NOMO-1 (cell line): Measurements from ENCODE around the gene CPAMD8.
A peak's percentile ranks its signal among the peaks of the same experiment; 100 is the strongest.
"Not testable (repeated sequence)": the region's sequence is repeated elsewhere in the genome, so short reads cannot be mapped to it uniquely, and the experiment has no call there.

Experiments
- DNase-seq, 2 experiments: peaks; one replicate each; lab custom pipeline; 2025; ENCODE audit not compliant: unreplicated experiment in 2 of 2; lab: John Stamatoyannopoulos, UW

Gene CPAMD8

DNA sequence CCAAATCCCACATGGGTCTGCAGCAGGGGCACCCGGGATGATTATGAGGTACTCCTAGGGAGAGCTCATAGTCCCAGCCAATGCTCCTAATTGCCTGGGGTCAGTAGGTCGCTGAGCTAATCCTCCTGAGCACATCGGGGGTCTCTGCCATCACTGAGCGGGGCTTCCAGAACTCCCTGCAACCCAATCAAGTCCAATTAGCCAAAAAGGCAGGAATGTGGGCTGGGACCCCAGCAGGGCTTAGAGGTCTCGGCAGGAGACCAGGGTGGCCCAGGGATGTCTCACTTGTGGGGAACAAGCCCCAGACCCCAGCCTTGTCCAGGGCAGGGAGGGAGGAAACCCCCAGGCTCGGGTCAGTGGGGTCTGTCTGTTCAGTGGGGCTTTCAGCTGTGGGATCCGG lies 17.1 kb upstream of the CPAMD8 start:
- no peak for DNase-seq

DNA sequence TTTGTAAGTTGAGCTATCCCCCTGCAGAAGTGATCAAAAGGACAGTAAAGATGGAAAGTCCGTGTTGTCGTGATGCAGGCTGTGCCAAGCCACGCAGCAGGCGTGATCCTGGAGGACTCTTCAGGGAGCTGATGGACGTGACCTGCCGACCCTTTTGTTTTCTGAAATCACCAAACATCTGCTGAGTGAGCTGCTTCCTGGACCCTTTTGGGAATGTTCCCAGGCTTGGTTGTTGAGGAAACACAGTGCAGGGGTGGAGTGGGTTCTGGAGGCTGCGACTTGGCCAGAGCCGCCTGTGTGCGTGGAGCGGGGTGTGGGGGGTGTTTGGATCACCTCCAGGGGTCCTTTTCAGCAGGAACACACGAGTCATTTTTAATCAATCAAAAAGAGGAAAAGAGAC lies 15.4 kb upstream of the CPAMD8 start:
- DNase-seq = no peak

DNA sequence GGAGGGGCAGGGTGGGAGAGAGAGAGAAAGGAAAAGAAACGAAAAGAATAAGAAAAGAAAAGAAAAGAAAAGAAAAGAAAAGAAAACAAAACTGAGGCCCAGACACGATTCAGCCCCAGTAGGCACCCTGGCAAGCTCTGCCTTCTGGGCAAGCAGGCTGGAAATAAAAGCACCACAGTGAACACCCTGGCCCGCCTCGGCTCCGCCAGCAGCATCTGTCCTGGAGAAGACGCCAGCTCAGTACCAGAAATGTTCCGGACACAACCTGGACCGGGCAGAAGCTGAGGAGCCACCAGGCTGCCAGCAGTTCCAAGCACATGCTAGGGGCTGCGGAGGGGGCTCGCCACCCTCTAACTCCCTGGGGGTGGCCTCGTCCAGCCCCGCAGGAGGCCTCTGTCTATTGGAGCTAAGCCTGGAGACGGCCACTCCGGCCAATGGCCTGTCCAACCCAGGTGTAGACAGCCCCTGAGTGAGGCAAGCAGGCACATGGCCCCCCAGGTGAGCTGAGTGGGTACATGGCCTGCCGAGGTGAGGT lies 11.4 kb upstream of the CPAMD8 start:
- no peak for DNase-seq

DNA sequence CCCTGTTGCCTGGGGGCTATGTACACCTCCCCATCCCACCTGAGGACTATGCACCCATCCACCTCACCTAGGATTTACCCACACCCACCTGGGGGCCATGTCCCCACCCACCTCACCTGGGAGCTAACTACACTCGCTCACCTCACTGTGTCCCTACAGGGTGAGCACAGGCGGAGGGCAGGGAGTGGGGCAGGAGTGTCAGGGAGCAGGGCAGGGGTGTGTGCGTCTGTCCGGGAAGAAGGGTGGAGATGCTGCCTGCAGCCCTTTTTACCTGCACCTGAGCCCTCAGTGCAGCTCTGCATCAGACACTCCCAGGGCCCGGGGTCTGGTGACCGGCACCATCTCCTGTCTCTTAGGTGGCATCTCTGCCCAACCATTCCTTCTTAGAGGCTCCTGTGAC lies 10.6 kb upstream of the CPAMD8 start:
- DNase-seq = no peak

DNA sequence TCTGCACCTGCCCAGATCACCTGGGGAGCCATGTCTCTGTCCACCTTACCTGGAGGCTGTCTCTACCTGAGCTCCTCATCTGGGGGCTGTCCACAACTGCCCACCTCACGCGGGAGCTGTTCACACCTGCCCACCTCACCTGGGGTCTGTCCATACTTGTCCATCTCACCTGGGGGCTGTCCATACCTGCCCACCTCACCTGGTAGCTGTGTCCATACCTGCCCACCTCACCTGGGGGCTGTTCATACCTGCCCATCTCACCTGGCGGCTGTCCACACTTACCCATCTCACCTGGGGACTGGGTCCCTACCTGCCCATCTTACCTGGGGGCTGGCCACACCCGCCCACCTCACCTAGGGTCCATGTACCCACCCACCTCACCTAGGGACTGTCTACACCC lies 10.0 kb upstream of the CPAMD8 start:
- no peak for DNase-seq

DNA sequence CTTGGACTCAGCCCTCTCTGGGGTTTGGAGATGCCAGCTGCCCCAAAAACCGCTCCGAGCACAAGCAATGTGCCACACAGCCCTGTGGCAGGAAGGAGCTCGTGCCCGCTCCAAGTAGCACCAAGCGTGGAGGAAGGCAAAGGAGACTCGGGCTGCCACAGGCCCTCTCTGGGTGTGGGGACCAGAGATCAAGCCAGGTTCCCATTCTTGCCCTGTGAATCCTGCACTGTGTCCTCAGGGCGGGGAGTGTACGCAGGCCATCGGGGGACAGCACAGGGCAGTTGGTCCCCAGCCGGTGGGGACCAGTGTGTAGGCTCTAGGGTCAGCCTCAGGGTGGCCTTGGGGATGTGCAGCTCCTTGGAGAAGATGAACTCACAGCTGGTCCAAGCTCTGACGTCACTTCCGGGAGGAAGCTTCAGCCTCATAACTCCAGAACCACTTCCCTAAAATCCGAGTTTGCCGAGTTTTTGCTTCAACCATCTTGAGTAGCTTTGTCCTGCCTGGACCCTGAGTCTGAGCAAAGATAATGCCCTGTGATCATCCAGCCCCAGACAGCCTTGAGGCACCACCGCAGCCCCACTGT lies 9.3 kb upstream of the CPAMD8 start:
- DNase-seq = peak; percentile 35 to 63

DNA sequence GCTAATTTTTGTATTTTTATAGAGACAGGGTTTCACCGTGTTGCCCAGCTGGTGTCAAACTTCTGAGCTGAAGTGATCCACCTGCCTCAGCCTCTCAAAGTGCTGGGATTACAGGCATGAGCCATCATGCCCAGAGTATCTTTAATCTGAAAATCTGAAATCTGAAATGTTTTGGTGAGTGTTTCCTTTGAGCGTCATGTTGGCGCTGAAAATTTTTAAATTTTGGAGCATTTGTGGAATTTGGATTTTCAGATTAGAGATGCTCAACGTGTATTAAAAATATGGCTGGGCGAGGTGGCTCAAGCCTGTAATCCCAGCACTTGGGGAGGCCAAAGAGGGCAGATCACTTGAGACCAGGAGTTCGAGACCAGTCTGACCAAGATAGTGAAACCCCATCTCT lies 5.1 kb upstream of the CPAMD8 start:
- no peak for DNase-seq

DNA sequence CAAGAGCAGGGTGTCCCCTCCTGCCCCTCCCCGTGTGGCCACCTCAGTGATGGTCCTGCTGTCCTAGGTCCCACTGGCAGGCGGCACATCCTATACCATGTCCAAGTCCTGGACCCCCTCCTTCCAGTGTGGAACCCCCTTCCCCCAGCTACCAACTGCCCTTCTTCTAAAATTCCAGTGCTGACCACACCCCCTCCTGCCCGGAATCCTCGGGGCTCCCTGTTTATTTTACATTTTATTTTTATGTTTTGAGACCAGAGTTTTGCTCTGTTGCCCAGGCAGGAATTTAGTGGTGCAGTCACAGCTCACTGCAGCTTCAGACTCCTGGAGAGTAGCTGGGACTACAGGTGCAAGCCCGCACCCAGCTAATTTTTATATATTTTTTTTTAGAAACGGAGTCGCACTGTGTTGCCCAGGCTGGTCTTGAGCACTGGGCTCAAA lies 945 bp upstream of the CPAMD8 start:
- DNase-seq = no peak

DNA sequence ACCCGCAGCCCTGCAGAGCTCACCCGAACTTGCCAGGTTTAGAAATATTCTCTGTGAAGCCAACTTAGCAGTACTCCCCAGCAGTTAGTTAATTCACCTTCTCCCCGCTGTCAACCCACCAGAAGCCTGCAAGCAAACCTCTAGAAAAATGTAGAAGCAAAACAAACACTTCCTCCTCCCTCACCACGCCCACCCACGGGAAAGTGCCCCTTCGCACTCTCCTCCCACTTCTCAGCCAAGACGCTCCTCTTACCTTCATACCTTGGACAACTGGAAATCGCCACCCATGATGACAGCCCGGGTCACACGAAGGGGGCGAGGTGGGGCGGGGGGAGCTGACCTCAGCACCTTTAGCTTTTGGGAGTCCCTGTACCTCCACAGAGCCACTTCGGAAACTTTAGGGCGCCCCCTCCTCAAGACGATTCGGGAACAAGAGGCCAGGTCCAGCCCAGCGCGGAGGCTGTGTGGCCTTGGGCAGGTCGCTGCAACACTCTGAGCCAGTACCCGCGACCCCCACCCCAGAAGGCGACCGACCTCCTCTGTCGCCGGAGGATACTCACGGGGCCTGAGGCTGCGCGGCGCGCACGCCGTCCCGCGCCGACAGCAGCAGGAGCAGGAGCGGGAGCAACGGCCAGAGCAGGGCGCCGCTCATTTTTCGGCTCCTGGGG lies 485 bp downstream of the CPAMD8 start:
- peak; percentile 65 to 72 for DNase-seq

DNA sequence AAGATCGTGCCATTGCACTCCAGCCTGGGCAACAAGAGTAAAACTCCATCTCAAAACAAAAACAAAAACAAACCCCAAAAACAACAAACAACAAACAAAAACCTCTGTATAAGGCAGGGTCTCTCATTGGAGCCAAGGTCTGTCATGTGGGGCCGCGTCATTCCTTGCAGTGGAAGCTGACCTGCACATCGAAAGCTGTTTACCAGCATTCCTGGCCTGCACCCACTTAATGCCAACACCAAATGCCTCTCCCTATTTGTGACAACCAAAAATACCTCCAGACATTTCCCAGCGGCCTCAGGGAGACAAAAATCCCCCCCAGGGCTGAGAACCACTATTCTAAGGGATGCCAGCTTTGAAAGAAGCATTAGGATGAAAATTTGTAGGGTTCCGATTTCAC lies 1.2 kb downstream of the CPAMD8 start:
- no peak for DNase-seq

DNA sequence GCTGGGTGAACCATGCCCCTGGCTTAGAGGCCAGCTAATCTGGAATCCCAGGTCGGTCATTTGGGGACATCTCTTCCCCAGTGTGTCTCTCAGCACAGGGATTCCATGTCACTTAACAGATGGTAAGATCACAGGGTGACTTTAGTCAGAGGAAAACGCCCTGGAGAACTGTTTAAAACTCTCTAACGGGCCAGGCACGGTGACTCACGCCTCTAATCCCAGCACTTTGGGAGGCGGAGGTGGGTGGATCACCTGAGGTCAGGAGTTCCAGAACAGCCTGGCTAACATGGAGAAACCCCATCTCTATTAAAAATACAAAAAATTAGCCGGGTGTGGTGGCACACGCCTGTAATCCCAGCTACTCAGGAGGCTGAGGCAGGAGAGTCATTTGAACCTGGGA lies 1.7 kb downstream of the CPAMD8 start:
- not testable (repeated sequence) for DNase-seq

DNA sequence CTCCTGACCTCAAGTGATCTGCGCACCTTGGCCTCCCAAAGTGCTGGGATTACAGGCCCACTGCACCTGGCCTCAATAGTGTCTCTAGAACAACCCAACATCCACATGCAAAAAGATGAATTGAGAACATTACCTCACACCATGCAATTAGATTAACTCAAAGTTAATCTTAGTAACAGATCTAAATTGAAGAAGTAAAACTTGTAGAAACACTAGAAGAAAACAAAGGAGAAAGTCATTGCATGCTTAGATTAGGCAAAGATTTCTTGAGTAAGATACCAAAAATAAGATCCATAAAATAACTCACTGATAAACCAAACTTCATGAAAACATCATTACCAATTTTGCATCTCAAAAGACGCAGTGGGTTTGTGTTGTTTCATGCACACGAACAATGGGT lies 2.8 kb downstream of the CPAMD8 start:
- DNase-seq = no peak

DNA sequence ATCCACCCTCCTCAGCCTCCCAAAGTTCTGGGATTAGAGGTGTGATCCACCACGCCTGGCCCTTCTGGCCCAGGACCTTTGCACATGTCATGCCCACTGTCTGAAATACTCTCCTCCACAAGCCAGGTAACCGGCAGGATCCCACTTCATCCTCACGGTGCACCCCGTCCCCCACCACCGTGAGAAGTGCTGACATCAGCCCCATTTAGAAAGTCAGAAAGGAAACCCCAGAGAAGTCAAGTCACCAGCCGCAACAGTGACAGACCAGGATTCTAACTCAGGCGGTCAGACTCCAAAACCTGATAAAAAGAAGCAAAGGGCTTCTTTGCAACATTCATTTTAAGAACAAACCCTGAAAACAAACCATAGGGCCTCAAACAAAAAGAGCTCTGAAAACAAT lies 3.9 kb downstream of the CPAMD8 start:
- DNase-seq = no peak

DNA sequence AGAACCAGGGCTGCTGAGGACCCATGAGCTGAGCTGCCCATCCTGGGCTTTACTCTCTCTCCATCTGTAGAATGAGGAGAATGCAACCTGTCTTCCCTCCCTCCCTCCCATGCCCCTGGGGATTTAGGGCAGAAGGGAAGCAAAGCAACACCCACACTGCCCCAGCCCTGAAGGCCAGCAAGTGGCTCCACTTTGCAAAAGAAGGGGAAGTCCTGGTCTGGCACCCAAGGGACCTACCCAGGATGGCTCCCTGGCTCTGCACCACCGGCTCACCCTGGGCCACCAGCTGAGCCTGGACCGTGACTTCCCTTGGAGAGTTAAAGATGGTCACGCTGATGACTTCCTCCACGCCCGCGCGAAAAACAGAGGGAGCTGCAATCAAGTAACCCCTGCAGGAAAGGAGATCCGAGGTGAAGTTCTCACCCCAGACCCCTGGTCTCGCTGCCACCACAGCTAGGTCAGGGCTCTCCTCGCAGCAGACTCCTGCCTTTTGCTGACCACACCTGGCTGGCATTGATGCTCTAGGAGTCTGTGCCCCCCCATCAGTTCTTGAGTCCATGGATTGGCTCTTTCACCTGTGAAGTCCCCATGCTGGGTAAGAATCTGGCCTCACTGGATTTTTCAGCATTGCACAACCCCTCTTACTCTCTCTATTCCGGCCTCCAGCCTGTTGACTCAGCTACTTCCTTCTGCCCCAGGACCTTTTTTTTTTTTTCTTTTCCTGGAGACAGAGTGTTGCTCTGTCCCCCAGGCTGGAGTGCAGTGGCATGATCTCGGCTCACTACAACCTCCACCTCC lies 4.6 kb downstream of the CPAMD8 start:
- DNase-seq = peak; percentile 78

DNA sequence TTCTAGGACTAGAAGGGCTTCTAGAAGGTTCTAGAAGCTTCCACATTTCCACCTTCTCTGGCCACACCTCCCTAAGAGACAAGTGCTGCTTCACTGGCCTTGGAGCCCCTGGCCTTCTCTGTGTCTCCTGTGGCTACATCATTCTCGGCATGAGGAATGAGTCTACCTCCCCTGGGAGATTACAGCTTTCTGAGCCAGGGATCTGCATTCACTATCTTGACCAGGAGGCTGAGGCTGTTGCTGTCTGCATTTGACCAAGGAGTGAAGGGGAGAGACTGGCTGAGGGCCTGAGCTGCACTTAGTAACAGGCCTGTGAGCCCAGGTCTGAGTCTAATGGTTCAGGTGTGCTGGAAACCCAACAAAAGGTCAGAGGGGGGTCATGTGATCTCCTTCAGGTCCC lies 5.3 kb downstream of the CPAMD8 start:
- no peak for DNase-seq

DNA sequence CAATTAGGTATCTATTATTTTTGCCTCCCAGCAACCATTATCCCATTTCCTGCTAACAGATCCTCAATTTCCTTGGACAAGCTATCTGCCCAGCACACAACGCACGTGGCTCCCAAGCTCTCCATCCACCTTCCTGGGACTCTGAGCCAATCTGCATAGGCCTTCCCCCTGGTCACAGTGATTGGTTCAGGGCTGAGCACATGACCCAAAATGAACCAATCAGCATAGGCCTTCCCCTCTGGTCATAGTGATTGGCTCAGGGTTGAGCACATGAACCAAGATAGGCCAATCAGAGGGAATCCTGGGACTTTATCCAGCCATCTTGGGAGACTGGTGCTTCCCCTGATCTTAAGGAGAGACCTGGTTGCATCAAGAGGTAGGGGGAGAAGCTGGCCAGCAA lies 5.8 kb downstream of the CPAMD8 start:
- no peak for DNase-seq

DNA sequence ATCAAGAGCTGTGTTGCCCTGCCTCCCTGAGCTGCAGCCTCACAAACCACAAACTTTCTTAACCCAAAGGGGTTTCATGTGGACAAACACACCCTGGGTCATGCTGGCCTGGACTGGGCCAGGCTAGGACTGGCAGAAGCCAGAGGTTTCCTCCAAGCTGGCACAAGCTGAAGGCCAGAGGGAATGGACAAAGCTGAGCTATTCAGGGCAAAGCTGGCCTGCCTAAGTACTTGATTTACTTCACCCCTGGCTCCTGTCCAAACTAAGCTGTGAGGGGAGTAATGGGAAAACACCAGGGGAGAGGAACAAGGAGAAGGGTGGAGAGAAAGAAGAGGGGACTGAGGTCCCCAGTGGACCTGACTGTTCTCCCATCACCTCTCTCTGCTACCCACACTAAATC lies 6.2 kb downstream of the CPAMD8 start:
- no peak for DNase-seq

DNA sequence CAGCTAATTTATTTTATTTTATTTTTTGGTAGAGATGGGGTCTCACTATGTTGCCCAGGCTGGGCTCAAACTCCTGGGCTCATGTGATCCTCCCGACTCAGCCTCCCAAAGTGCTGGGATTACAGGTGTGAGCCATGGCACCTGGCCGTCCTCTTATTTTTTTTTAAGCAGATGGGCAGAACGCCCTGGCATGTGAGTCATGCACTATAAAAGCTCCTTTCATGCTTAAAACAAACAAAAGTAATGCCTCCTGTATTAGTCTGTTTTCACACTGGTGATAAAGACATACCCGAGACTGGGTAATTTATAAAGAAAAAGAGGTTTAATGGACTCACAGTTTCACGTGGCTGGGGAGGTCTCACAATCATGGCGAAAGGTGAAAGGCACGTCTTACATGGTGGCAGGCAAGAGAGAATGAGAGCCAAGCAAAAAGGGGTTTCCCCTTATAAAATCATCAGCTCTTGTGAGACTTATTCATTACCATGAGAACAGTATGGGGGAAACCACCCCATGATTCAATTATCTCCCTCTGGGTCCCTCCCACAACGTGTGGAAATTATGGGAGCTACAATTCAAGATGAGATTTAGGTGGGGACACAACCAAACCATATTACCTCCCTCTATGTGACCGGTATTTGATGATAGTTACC lies 12.3 kb downstream of the CPAMD8 start:
- not testable (repeated sequence) for DNase-seq

DNA sequence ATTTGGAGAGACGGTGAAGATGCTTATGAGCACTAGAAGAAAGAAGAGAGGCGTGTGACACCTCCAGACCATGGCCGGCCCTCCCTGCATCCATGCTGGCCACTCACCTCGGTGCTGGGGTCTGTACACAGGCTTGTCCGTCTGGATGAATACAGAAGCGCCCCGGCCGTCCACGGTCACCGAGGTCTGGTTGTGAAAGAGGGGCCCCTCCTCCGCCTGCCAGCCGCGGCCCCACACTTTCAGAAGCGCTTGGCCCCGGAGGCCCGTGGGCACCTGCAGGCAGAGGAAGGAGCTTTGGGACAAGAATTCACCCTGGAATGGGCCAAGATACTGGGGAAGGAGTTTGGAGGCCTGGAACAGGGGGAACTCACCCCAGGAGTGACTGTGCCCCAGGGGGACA lies 15.1 kb downstream of the CPAMD8 start:
- no peak for DNase-seq

DNA sequence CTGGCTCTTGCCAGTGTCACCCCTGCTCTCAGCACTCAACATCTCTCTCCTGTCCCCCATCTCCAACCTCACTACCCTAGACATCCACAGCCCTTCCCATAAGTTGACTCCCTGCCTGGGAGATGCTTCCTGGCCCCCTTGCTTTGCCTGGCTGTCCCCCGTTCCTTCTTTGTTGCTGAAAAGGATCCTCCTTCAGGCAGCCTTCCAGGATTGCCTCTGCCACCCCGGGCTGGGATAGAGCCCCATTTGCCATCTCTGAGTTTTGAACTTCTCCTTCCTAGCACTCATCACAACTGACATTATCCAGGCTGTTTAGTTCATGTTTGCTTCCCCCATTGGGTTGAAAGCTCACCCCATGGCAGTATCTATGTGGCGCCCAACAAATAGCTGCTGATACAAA lies 20.0 kb downstream of the CPAMD8 start:
- DNase-seq = no peak

DNA sequence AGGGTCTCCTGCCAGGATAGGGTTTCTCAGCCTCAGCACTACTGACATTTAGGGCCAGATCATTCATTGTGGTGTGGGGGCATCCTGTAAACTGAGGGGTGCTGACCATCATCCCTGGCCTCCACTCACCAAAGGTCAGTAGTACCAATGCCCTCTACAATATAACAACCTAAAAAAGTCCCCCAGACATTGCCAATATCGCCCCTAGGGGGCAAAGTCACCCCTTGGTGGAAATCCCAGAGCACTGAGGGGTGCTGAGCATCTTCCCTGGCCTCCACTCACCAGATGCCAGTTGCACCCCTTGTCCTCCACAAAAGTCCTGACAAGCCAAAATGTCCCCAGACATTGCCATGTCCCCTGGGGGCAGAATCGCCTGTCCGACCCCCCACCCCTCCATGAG lies 21.6 kb downstream of the CPAMD8 start:
- no peak for DNase-seq
